Hypothalamus (tissue), 51 donors: Measurements from ENCODE around the gene NPIPB8.
A peak's percentile ranks its signal among the peaks of the same experiment; 100 is the strongest.
"Not testable (repeated sequence)": the region's sequence is repeated elsewhere in the genome, so short reads cannot be mapped to it uniquely, and the experiment has no call there.

Source experiments
- DNase-seq, 51 donors: peaks; one replicate each; lab custom pipeline; 2025; lab: John Stamatoyannopoulos, UW

NPIPB8 gene

DNA sequence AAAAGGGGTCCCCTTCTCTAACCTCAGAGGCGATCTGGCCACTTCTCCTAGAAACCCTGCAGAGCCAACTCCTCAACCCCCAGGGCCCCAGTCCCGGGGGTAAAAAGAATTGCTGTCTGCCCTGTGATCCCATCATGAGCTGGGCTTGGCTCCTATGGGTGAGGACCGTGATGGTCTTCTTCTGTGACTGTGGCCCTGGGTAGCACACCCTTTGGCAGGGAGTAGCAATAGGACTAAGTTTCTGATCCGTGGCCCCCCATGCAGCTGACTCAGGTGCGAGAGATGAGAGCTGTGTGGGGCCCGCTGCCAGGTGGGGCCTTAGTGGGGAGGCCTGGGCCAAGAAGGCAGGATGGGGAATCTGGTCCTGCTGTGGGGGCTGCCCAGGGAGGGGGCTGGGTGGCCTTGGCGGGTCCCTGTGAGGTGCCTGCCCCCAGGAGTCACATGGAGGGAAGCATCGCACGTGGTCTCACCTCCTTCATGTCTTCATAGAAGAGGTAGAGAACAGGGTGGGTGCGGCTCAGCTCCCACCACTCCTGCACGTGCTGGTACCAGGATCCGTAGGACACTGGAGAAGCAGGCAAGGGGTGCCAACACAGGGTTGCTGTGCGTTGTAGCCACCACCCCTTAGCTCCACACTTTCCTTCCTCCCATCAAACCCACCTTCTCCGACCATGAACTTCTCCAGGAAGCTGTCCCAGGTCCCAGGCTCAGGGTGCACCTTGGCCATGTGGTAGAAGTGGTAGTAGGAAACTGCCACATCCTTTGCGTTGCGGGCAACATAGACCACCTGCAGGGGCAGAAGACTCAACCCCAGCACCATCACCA lies 31.4 kb upstream of the NPIPB8 start:
- no peak for DNase-seq

DNA sequence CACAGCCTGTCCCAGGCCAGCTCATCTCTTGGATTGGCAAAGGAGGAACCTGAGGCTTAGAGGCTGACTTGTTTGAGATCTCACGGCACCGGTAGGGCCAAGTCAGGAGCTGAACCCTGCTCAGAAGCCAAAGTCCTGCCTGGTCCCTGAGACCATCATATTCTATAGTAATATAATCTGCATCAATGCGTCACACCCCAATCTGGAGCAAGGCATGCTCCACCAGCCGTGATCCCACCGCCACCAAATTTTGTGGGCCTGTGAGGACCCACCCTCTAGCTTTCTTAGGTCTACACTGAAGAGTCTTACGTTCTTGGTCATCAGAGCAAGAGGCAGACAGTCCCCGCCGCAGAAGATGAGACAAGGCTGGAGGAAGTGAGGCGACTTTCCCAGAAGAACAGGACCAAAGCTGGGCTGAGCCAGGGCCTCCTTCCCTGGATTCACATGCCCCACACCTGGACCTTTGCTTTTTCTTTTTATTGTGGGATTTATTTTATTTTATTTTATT lies 30.7 kb upstream of the NPIPB8 start:
- no peak for DNase-seq

DNA sequence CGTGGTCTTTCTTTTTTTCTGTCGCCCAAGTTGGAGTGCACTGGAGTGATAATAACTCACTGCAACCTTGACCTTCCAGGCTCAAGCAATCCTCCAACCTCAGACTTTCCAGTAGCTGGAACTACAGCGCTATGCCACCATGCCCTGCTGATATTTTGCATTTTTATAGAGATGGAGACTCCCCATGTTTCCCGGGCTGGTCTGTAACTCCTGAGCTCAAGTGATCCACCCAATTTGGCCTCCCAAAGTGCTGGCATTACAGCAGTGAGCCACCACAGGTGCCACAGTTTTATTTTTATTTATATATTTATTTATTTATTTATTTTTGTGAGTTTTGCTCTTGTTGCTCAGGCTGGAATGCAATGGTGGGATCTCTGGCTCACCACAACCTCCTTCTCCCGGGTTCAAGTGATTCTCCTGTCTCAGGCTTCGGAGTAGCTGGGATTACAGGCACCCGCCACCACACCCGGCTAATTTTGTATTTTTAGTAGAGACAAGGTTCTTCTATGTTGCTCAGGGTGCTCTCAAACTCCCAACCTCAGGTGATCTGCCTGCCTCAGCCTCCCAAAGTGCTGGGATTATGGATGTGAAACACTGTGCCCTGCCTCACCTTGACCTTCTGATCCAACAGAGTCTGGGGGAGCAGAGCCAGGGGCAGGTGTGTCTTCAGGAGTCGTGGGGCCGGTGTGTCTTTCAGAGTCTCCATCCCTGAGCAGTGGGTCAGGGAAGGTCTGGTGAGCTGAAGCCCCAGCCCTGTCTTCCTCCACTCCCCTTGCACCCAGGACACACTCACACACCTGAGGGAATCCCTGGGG lies 30.0 kb upstream of the NPIPB8 start:
- DNase-seq, result not testable (repeated sequence)

- not testable (repeated sequence) for DNase-seq
Measured at GRCh38 chr16:28608496-28608808, 29.4 kb upstream of the NPIPB8 start.

- DNase-seq, result peak in 13 of 51 donors; percentile 5 to 41 (median 15)
Measured at GRCh38 chr16:28608867-28609596, 28.8 kb upstream of the NPIPB8 start.

DNA sequence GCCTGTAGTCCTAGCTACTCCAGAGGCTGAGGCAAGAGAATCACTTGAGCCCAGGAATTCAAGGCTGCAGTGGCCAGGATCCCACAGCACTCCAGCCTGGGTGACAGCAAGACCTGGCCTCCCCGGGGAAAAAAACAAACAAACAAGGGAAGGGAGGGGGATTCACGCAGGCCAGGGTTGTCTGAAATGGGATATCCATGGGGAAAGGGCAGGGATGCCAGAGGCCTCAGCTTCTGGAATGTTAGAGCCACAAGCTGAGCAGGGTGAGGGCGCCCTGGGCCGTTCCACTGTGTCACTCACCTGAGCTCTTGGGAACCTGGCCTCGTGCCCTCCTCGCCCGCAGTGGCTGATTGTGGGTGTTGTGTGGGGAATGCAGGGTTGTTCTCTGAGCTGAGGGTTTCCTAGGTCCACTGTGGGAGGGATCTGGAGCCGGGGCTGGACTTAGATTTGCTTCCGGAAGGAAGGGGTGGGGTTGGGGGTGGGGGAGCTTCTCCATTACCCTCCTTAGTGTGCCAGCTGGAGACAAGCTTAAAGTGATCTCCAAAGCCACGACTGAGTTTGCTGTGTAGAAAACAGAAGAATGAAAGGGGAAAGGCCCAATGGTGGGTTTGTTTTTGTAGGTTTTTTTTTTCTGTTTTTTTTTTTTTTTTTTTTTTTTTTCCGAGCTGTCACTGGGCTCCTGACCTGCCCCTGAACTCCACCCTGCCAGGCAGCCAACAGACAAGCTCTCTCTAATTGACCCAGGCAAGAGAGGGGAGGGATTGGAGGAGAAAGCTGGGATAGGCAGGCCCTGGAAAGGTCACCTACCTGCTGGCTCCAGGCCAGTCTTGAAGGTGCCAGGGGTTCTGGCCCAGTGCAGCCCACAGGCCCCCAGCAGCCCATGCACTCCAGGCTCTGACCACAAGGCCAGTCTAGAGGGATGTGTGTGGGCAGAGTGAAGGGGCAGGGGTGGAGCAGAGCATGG lies 28.0 kb upstream of the NPIPB8 start, which contains the start of gene SULT1A1:
Gene SULT1A1, minus strand, starts transcription at position 414 of the 964 bp plus-strand sequence. CDS start 1,189 bp downstream, outside the sequence.
- DNase-seq, result peak in 3 of 51 donors; percentile 20 to 31 (median 23)

- no peak for DNase-seq
Measured at GRCh38 chr16:28610595-28611191, 27.2 kb upstream of the NPIPB8 start.

GRCh38 chr16:28612359-28613280 lies 25.2 kb upstream of the NPIPB8 start:
- DNase-seq, result not testable (repeated sequence)

DNA sequence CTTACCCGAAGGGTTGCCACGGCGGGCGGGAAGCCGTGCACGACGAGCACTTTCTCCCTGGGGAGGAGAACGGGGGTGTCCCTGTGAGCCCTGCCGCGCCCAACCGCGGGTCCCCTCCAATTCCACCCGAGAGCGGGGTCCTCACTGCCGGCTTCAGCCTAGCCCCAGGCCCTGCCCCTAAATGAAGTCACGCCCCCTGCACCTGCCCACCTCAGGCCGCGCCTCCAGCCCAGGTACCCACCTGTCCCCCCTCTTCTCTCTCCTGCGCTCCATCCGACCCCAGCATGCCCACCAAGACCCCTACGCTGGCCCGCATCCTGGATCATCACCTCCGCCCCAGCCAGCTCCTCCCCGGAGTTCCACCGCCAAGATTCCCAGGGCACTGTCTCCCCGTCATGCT lies 24.0 kb upstream of the NPIPB8 start:
- not testable (repeated sequence) for DNase-seq

DNA sequence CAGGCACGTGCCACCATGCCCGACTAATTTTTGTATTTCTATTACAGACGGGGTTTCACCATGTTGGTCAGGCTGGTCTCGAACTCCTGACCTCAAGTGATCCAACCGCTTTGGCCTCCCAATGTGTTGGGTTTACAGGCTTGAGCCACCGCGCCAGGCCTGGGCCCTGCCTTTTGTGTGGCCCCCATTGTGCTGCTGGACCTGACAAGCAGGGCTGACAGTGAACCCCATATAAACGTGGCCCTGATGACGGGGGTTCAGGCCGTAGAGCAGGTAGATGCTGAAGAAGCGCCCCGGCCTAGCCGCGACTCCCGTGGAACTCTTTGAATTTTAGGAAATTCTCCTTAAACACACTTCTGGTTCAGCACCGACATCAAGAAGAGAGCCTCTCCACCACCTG lies 23.3 kb upstream of the NPIPB8 start:
- DNase-seq, result not testable (repeated sequence)

- DNase-seq, result peak in 23 of 51 donors; percentile 2 to 66 (median 34)
Measured at GRCh38 chr16:28615486-28616223, 22.2 kb upstream of the NPIPB8 start.

GRCh38 chr16:28616224-28616577 lies 21.7 kb upstream of the NPIPB8 start:
- DNase-seq, result not testable (repeated sequence)

DNA sequence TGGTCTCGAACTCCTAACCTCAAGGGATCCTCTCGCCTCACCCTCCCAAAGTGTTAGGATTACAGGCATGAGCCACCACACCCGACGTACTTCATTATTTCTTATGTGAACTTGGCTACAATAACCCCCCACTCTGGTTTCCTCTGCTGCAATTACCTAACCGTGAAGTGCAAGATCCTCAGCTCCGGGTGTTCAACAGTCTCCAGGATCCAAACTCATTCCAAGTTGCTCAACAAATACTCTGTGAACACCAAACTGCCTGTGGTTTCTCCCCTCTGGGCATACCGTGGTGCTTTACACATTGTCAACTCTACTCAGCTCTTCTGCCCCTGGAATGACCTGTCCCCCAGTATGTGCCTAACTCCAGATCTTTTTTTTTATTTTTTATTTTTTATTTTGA lies 21.2 kb upstream of the NPIPB8 start:
- no peak for DNase-seq

DNA sequence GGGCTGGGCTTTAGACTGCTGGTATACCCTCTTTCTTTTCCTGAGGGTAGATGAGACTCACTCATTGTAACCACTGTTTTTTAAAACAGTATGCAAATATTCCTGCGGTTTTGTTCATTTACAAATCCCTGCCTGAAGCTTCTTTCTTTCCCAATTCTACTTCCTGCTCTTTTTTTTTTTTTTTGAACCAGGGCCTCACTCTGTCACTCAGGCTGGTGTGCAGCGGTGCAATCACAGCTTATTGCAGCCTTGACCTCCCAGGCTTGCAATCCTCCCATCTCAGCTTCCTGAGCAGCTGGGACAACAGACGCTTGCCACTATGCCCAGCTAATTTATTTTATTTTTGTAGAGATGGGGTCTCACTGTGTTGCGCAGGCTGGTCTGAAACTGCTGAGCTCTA lies 20.0 kb upstream of the NPIPB8 start:
- DNase-seq, result no peak

DNA sequence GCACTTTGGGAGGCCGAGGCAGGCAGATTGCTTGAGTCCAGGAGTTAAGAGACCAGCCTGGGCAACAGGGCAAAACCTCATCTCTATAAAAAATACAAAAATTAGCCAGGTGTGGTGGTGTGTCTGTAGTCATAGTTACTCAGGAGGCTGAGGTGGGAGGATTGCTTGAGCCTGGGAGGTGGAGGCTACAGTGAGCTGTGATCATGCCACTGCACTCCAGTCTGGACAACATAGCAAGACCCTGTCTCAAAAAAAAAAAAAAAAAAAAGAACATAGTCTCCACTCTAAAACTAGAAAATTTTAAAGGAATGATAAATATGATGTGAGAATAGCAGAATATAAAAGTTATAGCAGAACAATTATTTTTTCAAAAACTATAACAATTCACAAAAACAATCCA lies 17.5 kb upstream of the NPIPB8 start:
- not testable (repeated sequence) for DNase-seq

DNA sequence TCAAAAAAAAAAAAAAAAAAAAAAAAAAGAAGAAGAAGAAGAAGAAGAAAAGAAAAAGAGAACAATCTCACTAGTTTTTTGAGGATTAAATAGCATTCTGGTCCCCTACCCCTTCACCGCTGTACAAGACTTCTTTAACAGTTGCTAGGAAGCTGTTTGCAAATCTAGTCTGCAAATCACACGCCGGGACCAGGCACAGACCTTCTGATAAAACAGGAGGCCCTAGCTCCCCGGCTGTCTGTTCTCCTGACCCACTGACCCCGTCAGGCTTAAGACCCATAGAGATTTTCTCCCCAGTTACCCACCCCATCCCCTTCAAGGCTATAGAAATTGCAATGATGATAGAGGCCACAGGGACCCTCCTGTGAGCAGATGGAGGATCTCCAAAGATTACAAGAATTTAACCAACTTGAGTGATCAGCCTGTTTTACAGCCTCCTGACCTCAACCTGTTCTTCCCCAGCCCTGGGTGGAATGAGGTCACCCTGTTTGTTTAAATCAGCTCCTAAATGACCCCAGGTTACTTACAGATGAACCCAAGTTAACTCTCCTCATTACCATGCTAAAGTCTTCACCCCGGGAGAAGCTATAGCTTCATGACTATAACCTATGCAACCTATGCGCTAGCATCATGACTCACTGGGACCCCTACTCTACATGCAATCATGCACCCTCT lies 16.2 kb upstream of the NPIPB8 start:
- DNase-seq, result no peak
